Measurements from ENCODE around the gene ADAM22.

DNA sequence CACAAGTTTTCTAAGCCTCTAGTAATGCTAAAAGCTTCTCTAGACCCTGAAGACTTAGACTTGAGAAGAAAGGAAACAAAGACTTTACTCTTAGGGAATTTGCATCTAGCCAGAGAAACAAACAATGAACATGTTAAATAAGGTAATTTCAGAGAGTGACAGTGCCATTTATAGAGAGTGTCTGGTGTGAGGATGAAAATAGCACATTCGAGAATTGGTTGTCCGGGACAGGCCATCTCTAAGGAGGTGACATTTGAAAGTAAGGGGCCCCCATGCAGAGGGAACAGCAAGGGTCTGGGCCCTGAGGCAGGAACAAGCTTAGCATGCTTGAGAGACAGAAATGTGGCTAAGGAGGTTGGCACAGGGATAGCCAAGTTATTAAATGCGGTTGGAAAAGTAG lies 48.1 kb downstream of the ADAM22 start:
- TF ChIP-seq, protein P1, sequence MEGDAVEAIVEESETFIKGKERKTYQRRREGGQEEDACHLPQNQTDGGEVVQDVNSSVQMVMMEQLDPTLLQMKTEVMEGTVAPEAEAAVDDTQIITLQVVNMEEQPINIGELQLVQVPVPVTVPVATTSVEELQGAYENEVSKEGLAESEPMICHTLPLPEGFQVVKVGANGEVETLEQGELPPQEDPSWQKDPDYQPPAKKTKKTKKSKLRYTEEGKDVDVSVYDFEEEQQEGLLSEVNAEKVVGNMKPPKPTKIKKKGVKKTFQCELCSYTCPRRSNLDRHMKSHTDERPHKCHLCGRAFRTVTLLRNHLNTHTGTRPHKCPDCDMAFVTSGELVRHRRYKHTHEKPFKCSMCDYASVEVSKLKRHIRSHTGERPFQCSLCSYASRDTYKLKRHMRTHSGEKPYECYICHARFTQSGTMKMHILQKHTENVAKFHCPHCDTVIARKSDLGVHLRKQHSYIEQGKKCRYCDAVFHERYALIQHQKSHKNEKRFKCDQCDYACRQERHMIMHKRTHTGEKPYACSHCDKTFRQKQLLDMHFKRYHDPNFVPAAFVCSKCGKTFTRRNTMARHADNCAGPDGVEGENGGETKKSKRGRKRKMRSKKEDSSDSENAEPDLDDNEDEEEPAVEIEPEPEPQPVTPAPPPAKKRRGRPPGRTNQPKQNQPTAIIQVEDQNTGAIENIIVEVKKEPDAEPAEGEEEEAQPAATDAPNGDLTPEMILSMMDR (IDR thresholded peaks at IDR 0.05 in 8 of 11, conservative IDR thresholded peaks at IDR 0.05 in 3 of 11) = no peak
- TF ChIP-seq POLR2A (IDR thresholded peaks at IDR 0.05) = no peak
- no peak for TF ChIP-seq POLR2AphosphoS5 (IDR thresholded peaks at IDR 0.05)

Data from spleen (tissue), 7 donors.